HCT116 (cell line): Measurements from ENCODE around the gene SAMD14. TPM values are rescaled to one million over a fixed set of nuclear protein-coding genes. Genes with fewer than 3 reads are reported as not detected.
A peak's percentile ranks its signal among the peaks of the same experiment; 100 is the strongest.

Experiments
- ATAC-seq: fragments of 200-7000 bp; cut with Tn5 transposase; 2 replicates; pipeline ENCODE4 v1.9.1; 2020; ENCODE audit warnings: mild to moderate bottlenecking, moderate library complexity
- BruUV-seq: library from RNA; stranded (reverse); fragments of 400-500 nt; replicated peaks from 2 replicates; lab custom pipeline; 2021; lab: Mats Ljungman, UMichigan
- CTCF ChIA-PET: fragments of 300-600 bp; sonication (Branson Sonifier 250); formaldehyde crosslinking; loops from one replicate; lab custom pipeline; 2021; ENCODE audit warnings: antibody characterized with exemption; lab: Charles Lee
- POLR2A ChIA-PET: fragments of 300-600, 350-600 bp; sonication (Branson Sonifier 250); formaldehyde crosslinking; loops from one replicate; lab custom pipeline; 2021; ENCODE audit warnings: antibody characterized with exemption; lab: Charles Lee
- RAD21 ChIA-PET, 2 experiments: fragments of 300-600 bp; sonication (Branson Sonifier 250); formaldehyde crosslinking; loops; one replicate each; lab custom pipeline; 2023; ENCODE audit warnings: low total read pairs in 2 of 2; ENCODE audit not compliant: uncharacterized antibody in 2 of 2, unreplicated experiment in 2 of 2, low non-redundant PET in 1 of 2; lab: Charles Lee
- DNase-seq: peaks from one replicate; pipeline ENCODE4 v3.0.0-alpha.2; 2010; ENCODE audit warnings: low read depth, low spot score
- H2AFZ ChIP-seq: fragments of 200-600 bp; shearing (Covaris generic), sonication (generic); 2 replicates; pipeline ENCODE4 v1.6.1; 2017; ENCODE audit warnings: low read depth, mixed run types, mixed read lengths, antibody characterized with exemption, low read length; ENCODE audit not compliant: poor library complexity, severe bottlenecking
- H3K27ac ChIP-seq: 2 replicates; pipeline ENCODE4 v1.5.1; 2012; ENCODE audit warnings: low read depth, low read length
- H3K27me3 ChIP-seq: fragments of 200-600 bp; sonication (generic); 2 replicates; pipeline ENCODE4 v1.6.1; 2016; ENCODE audit warnings: mixed run types, low read length, mixed read lengths; ENCODE audit not compliant: insufficient read depth
- H3K36me3 ChIP-seq, 2 experiments: fragments of 200-500 bp in 1 of 2; fragments of 200-600 bp in 1 of 2; sonication (Bioruptor generic) in 1 of 2; sonication (generic) in 1 of 2; 2 replicates each; pipeline versions ENCODE4 v1.5.1 to v1.6.1; 2014 to 2016; ENCODE audit warnings: low read length in 2 of 2, inconsistent platforms in 1 of 2, mixed read lengths in 1 of 2, mixed run types in 1 of 2; ENCODE audit not compliant: insufficient read depth in 2 of 2, control insufficient read depth in 1 of 2
- H3K4me1 ChIP-seq, 2 experiments: fragments of 200-600 bp in 1 of 2; sonication (generic) in 1 of 2; 2 replicates each; pipeline versions ENCODE4 v1.5.1 to v1.6.1; 2012 to 2017; ENCODE audit warnings: low read length in 2 of 2, inconsistent platforms in 1 of 2, mild to moderate bottlenecking in 1 of 2, mixed read lengths in 1 of 2, mixed run types in 1 of 2, moderate library complexity in 1 of 2; ENCODE audit not compliant: insufficient read depth in 2 of 2, control insufficient read depth in 1 of 2
- H3K4me2 ChIP-seq: fragments of 200-600 bp; sonication (generic); 2 replicates; pipeline ENCODE4 v1.6.1; 2017; ENCODE audit warnings: mixed run types, low read length, mixed read lengths
- H3K4me3 ChIP-seq, 2 experiments: fragments of 200-600 bp in 1 of 2; sonication (generic) in 1 of 2; replicated peaks in 1 of 2; 2 replicates each; pipeline ENCODE4 v1.5.1; 2011 to 2016; ENCODE audit warnings: low read length in 2 of 2, control low read depth in 1 of 2, low read depth in 1 of 2, mild to moderate bottlenecking in 1 of 2, mixed read lengths in 1 of 2, mixed run types in 1 of 2
- H3K79me2 ChIP-seq: fragments of 200-600 bp; sonication (generic); 2 replicates; pipeline ENCODE4 v1.6.1; 2017; ENCODE audit warnings: mild to moderate bottlenecking, mixed run types, low read length, moderate library complexity, mixed read lengths; ENCODE audit not compliant: insufficient read depth
- H3K9ac ChIP-seq: fragments of 200-600 bp; sonication (generic); 2 replicates; pipeline ENCODE4 v1.6.1; 2016; ENCODE audit warnings: low read length, mixed read lengths
- H3K9me2 ChIP-seq: fragments of 200-600 bp; sonication (generic), shearing (Covaris generic); 2 replicates; pipeline ENCODE4 v1.6.1; 2017; ENCODE audit warnings: mixed run types, mild to moderate bottlenecking, moderate library complexity; ENCODE audit not compliant: insufficient read depth
- H3K9me3 ChIP-seq, 2 experiments: fragments of 200-500 bp in 1 of 2; fragments of 200-600 bp in 1 of 2; sonication (Bioruptor generic) in 1 of 2; sonication (generic) in 1 of 2; 2 replicates each; pipeline ENCODE4 v1.6.1; 2014 to 2017; ENCODE audit warnings: low read length in 2 of 2, mixed read lengths in 2 of 2, inconsistent platforms in 1 of 2, low read depth in 1 of 2, mild to moderate bottlenecking in 1 of 2, mixed run types in 1 of 2, moderate library complexity in 1 of 2; ENCODE audit not compliant: control insufficient read depth in 1 of 2, insufficient read depth in 1 of 2
- H4K20me1 ChIP-seq: fragments of 200-600 bp; sonication (generic), shearing (Covaris generic); 2 replicates; pipeline ENCODE4 v1.6.1; 2017; ENCODE audit warnings: mixed run types, mild to moderate bottlenecking, moderate library complexity; ENCODE audit not compliant: insufficient read depth
- CEBPB ChIP-seq: IDR thresholded peaks from 2 replicates; pipeline ENCODE4 v1.6.1; 2012; ENCODE audit warnings: low read depth
- FOSL1 ChIP-seq: IDR thresholded peaks from 2 replicates; pipeline ENCODE4 v1.6.1; 2012; ENCODE audit warnings: low read depth
- POLR2A ChIP-seq: IDR thresholded peaks from 2 replicates; pipeline ENCODE4 v1.7.0; 2011; ENCODE audit warnings: borderline replicate concordance; ENCODE audit not compliant: insufficient read depth, insufficient read length; ENCODE audit errors: extremely low read depth
- RAD21 ChIP-seq: IDR thresholded peaks from 2 replicates; pipeline ENCODE4 v1.6.1; 2012; ENCODE audit warnings: low read depth, mild to moderate bottlenecking
- TCF7L2 ChIP-seq: IDR thresholded peaks from 2 replicates; pipeline ENCODE4 v1.7.0; 2011; ENCODE audit warnings: borderline replicate concordance, inconsistent platforms; ENCODE audit not compliant: insufficient read depth, insufficient read length; ENCODE audit errors: extremely low read depth
- ZFX ChIP-seq: fragments of 450-650 bp; IDR thresholded peaks from 2 replicates; pipeline ENCODE4 v1.6.1; 2017
- intact Hi-C: fragments of 100-400 bp; cut with micrococcal nuclease; formaldehyde crosslinking; loops from 2 replicates; pipeline ENCODE4 v1.10.0; 2022
- total RNA-seq: library from RNA; stranded (reverse); gene quantifications from one replicate; pipeline ENCODE4 v1.2.1, GENCODE V29; 2021; ENCODE audit not compliant: unreplicated experiment
- TF ChIP-seq, protein P1 (sequence below): IDR thresholded peaks from 2 replicates; pipeline ENCODE4 v1.6.1; 2012
- TF ChIP-seq, protein P2 (sequence below): IDR thresholded peaks from 2 replicates; pipeline ENCODE4 v1.6.1; 2012; ENCODE audit warnings: low read depth
- TF ChIP-seq, protein P3 (sequence below): IDR thresholded peaks from 2 replicates; pipeline ENCODE4 v1.6.1; 2011; ENCODE audit warnings: mild to moderate bottlenecking, low read length, moderate library complexity; ENCODE audit not compliant: insufficient replicate concordance; ENCODE audit errors: extremely low read depth

The SAMD14 gene
- total RNA-seq, 1 experiment from 2014 or later: 1.5 TPM

- POLR2A ChIA-PET: interaction anchor here (0.8 to 2.1 kb wide), 5 partner anchors 8 to 46 kb away, joined by 3 to 8 read pairs (median 5); partner anchors contain the start of gene ITGA3
- DNase-seq: no peak
- no peaks in the 10 kb centered on the region for H4K20me1 ChIP-seq
- H3K9ac ChIP-seq: no peak overlapping the region
- H2AFZ ChIP-seq: no peak overlapping the region
- RAD21 ChIA-PET: no interaction called here
- no peak for ATAC-seq
- CTCF ChIA-PET: interaction anchor here (0.8 to 1.1 kb wide), 3 partner anchors 14 to 46 kb away, joined by 3 to 5 read pairs (median 3); no protein-coding TSS in a partner anchor
- H3K27ac ChIP-seq: no peak overlapping the region
- no peaks in the 10 kb centered on the region for H3K27me3 ChIP-seq
- no peaks in the 10 kb centered on the region for H3K9me3 ChIP-seq
- peaks cover 82 to 91% of the 10 kb centered on the region in 2 experiments for H3K36me3 ChIP-seq
- H3K4me2 ChIP-seq: no peak overlapping the region
- TF ChIP-seq RAD21: no peak
- TF ChIP-seq, protein P1, sequence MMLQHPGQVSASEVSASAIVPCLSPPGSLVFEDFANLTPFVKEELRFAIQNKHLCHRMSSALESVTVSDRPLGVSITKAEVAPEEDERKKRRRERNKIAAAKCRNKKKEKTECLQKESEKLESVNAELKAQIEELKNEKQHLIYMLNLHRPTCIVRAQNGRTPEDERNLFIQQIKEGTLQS: no peak
- TF ChIP-seq POLR2A: no peak
- 0 out of 2 replicates have a peak, but pooled peaks have one; percentile 3 for TF ChIP-seq ZFX
- intact Hi-C loops: no loop called here
- TSS peak; percentile 28 for BruUV-seq
- peaks cover 58% of the 10 kb centered on the region; the same call in 1 of the 2 replicates for H3K79me2 ChIP-seq
- no peaks in the 10 kb centered on the region for H3K9me2 ChIP-seq
- H3K4me3 ChIP-seq: no peak overlapping the region
- H3K4me1 ChIP-seq: peaks cover 0 to 3% of the 10 kb centered on the region in 2 experiments; a peak in 1 of 4 replicates
These were observed 57.0 kb downstream of the SAMD14 start for GRCh38 chr17:50072925-50073324.

DNA sequence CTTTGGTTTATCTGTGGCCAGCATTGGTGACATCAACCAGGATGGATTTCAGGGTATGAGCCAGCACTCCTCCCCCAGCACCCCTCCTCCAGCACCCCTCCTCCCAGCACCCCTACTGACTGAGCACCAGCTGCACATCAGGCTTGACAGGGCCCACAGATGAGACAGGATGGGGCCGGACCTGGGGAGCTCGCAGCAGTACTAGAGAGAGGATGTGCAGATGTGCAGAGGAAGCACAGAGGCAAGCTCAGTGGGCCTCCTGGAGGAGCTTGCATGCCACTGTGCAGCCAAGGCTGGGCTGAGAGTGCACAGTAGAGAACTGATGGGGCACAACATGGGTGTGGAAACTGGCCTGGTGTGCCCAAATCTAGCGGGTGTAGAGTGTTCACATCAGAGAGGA lies 57.8 kb downstream of the SAMD14 start:
- no peaks in the 10 kb centered on the region for H3K9me3 ChIP-seq
- no peaks in the 10 kb centered on the region for H3K9me2 ChIP-seq
- no peak overlapping the region for H2AFZ ChIP-seq
- no peak for DNase-seq
- H3K9ac ChIP-seq: no peak overlapping the region
- H4K20me1 ChIP-seq: no peaks in the 10 kb centered on the region
- ATAC-seq: no peak
- ChIA-PET POLR2A (no interaction called here), RAD21 (no interaction called here), CTCF (no interaction called here)
- peaks cover 66% of the 10 kb centered on the region for H3K79me2 ChIP-seq
- H3K4me2 ChIP-seq: no peak overlapping the region
- TF ChIP-seq, protein P2, sequence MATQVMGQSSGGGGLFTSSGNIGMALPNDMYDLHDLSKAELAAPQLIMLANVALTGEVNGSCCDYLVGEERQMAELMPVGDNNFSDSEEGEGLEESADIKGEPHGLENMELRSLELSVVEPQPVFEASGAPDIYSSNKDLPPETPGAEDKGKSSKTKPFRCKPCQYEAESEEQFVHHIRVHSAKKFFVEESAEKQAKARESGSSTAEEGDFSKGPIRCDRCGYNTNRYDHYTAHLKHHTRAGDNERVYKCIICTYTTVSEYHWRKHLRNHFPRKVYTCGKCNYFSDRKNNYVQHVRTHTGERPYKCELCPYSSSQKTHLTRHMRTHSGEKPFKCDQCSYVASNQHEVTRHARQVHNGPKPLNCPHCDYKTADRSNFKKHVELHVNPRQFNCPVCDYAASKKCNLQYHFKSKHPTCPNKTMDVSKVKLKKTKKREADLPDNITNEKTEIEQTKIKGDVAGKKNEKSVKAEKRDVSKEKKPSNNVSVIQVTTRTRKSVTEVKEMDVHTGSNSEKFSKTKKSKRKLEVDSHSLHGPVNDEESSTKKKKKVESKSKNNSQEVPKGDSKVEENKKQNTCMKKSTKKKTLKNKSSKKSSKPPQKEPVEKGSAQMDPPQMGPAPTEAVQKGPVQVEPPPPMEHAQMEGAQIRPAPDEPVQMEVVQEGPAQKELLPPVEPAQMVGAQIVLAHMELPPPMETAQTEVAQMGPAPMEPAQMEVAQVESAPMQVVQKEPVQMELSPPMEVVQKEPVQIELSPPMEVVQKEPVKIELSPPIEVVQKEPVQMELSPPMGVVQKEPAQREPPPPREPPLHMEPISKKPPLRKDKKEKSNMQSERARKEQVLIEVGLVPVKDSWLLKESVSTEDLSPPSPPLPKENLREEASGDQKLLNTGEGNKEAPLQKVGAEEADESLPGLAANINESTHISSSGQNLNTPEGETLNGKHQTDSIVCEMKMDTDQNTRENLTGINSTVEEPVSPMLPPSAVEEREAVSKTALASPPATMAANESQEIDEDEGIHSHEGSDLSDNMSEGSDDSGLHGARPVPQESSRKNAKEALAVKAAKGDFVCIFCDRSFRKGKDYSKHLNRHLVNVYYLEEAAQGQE: no peak
- TF ChIP-seq FOSL1 (no peak), CEBPB (no peak), TCF7L2 (no peak)
- TF ChIP-seq, protein P3, sequence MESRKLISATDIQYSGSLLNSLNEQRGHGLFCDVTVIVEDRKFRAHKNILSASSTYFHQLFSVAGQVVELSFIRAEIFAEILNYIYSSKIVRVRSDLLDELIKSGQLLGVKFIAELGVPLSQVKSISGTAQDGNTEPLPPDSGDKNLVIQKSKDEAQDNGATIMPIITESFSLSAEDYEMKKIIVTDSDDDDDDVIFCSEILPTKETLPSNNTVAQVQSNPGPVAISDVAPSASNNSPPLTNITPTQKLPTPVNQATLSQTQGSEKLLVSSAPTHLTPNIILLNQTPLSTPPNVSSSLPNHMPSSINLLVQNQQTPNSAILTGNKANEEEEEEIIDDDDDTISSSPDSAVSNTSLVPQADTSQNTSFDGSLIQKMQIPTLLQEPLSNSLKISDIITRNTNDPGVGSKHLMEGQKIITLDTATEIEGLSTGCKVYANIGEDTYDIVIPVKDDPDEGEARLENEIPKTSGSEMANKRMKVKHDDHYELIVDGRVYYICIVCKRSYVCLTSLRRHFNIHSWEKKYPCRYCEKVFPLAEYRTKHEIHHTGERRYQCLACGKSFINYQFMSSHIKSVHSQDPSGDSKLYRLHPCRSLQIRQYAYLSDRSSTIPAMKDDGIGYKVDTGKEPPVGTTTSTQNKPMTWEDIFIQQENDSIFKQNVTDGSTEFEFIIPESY: no peak
- intact Hi-C loops: no loop called here
- H3K27ac ChIP-seq: no peak overlapping the region
- no TSS peak for BruUV-seq
- peaks cover 1 to 5% of the 10 kb centered on the region in 2 experiments; a peak in 2 of 4 replicates for H3K4me1 ChIP-seq
- H3K27me3 ChIP-seq: no peaks in the 10 kb centered on the region
- H3K4me3 ChIP-seq: no peak overlapping the region
- H3K36me3 ChIP-seq: peaks cover 81 to 91% of the 10 kb centered on the region in 2 experiments
